Neural cell (in vitro differentiated cells): Measurements from ENCODE around the gene EIF4A3.

Experiments used
- CTCF ChIP-seq: fragments of 450-650 bp; IDR thresholded peaks from 2 replicates; pipeline ENCODE4 v1.5.1; 2014; ENCODE audit warnings: antibody characterized with exemption, mild to moderate bottlenecking, moderate library complexity; ENCODE audit not compliant: poor library complexity, severe bottlenecking
- EZH2 ChIP-seq: fragments of 200-600, 300-800 bp; shearing (Covaris generic), sonication (generic); IDR thresholded peaks from 2 replicates; pipeline ENCODE4 v1.6.1; 2014; ENCODE audit warnings: antibody characterized with exemption, low read length, borderline replicate concordance, mild to moderate bottlenecking; ENCODE audit not compliant: insufficient read depth, poor library complexity, severe bottlenecking

GRCh38 chr17:80191192-80191591 is 44.3 kb upstream of the EIF4A3 start:
- TF ChIP-seq EZH2: no peak
- TF ChIP-seq CTCF: no peak
